GM21360 (cell line): ENCODE results near the gene KRTAP20-1.

Experiments used
- ATAC-seq: cut with Tn5 transposase; IDR thresholded peaks from one replicate; pipeline ENCODE4 v1.9.1; 2021; ENCODE audit warnings: mild to moderate bottlenecking, moderate library complexity; ENCODE audit not compliant: unreplicated experiment

Gene KRTAP20-1, protein sequence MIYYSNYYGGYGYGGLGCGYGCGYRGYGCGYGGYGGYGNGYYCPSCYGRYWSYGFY

DNA sequence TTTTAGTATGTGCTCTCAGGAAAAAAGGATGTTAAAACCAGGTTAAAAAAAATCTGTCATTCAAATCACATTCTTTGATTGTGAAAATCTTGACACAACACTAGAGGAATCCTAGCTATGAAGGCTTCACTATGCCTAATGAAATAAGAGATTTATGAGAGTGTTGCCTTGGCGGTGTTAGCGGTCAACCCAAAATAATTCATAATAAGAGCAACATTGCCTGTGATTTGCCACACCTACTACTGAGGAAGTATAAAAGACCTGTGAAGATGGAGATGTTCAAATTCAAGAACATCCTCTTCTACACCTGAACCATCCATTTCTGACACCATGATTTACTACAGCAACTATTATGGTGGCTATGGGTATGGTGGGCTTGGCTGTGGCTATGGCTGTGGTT is at the start of gene KRTAP20-1:
TSS of gene KRTAP20-1 (plus strand) at position 301 of the 400 bp plus-strand sequence. CDS start at position 331, 30 bp downstream.
- ATAC-seq = no peak

DNA sequence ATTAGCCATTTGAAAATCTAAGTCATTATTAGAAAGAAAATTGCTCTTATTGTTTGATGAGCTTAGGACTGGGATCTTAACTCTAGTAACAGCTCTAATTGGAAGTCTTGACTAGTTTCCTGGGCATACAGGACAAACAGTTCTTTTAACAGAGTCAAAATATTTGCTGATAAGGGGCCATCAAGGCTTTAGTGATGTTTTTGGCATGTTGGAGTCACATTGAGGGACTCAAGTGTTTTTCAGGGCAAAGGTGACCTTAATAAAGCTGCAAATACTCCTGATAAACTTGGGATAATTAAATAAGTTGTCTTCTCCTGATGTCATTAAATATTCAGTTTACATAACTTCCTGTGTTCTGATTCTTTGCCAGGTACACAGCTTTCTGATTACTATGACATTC is 48.6 kb upstream of the KRTAP20-1 start:
- no peak for ATAC-seq

DNA sequence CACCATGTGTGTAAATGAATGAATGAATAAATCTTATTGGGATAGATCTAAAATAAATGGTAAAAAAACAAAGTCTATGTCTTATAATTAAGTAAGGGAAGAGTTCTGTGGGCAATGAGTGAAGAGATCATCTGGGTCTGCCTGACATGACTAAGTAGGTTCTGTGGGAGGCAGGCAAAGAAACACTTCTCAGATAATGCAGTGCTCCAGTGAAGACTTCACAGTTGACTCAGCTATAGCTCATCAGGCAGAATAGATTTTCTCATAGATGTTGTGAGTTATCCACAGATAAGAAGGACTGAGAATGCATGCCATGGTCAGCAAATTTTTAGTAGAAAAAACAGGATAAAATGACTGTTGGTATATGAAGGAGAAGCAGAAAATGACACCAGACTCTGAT is 38.5 kb upstream of the KRTAP20-1 start:
- no peak for ATAC-seq

DNA sequence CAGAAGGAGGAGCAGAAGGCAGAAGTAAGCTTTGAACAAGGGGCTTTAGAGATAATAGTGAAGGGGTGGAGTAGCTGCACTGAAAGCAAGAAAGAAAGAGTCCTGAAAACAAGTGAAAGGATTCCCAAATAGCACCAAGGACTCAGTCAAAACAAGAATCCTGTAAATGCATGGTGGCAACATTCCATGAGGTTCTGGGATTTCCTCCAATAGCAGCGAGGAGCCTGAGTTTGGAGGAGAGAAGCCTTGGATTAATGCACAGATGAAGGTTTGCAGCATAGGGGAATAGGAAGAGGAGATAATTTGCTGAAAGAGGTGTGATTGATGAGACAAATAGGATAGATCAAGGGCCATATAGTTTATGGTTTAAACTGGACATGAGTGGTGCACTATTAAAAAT is 36.9 kb upstream of the KRTAP20-1 start:
- no peak for ATAC-seq

DNA sequence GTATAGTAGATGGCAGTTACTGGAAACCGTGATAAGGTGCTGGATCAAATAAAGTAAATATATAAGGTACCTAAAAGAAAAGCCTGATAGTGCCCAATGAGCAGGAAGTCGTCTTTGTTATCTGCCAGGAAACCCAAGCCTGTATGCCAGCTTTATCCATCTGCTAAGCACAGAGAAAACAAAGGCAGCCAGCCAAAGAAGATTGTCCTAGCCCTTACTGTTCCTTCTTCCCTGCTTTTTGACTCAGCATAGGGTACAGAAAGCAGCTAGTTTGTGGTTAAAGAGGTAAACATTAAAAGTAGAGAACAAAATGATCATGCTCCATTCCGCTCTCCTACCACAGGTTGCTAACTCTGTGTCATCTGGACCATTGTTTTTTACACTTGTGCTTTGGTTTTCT is 36.1 kb upstream of the KRTAP20-1 start:
- no peak for ATAC-seq

DNA sequence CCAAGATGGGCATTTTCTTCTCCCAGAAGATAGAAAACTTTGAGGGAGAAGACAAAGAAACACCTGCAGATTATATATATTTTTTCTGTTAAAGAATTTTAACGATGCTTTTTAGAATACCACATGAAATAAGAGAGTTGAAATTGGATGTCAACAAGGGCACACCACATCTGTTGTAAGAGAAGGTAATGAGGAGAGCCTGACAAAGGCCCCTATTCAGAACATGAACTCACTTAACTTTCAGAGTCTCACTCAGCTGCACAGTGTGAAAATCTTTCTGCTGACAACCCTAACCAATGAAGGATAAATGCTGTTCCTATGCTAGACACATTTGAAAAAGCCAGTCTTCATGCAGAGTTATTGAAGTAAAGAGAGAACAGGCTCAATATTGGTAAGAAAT is 33.4 kb upstream of the KRTAP20-1 start:
- ATAC-seq = no peak

DNA sequence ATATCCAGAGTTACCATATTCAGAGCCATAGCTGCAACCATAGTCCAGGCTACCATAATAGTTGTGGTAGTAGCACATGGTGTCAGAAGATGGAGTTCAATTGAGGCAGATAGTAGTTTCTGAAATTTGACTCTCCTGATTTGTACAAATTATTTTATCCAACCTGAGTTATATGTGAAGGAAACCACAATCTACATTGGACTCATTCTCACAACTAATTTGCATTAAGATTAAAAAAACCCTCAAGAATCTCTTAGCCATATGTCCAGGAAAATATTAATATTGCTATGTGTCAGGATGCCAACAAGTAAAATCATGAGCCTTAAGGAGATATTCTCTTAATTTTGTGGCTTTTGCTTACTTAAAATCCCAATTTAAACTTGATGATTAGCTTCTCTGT is 25.9 kb upstream of the KRTAP20-1 start, which contains the start of gene KRTAP22-2:
TSS of gene KRTAP22-2 (minus strand) at position 101 of the 400 bp plus-strand sequence.
- no peak for ATAC-seq

DNA sequence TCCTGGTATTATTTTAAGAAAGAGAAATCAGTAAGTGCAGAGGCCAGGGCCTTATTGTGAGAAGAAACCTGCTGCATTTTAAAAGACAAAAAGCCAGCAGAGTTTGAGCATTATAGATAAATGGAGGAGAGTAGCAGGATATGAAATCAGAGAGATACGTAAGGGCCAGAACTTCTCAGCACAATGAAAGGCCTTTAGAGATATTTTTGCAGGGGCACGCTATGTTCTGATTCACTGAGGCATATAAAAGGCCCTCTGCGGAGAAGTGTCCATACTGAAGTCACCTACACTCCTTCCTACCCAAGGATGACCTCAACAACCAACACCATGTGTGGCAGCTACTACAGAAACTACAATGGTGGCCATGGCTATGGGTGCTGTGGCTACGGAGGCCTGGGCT is 24.1 kb upstream of the KRTAP20-1 start, which contains the start of gene KRTAP6-3:
TSS of gene KRTAP6-3 (plus strand) at position 301 of the 400 bp plus-strand sequence. CDS start at position 307, 6 bp downstream.
- no peak for ATAC-seq

DNA sequence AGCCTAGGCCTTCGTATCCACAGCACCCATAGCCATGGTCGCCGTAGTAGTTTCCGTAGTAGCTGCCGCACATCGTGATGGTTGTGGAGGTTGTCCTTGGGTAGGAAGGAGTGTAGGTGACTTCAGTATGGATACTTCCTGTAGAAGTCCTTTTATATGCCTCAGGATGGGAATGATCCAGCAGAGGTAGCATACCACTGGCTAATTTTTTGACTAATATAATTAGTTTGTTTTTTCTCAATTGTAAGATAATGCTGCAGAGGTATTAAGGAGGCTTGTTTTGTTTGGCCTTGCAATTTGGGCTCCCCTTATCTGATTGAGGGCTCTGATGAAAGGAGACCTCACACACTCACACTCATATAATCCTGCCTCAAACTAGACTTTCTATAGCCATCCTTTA is 17.4 kb upstream of the KRTAP20-1 start, which contains the start of gene KRTAP6-2:
TSS of gene KRTAP6-2 (minus strand) at position 101 of the 400 bp plus-strand sequence. CDS start at position 73, 28 bp downstream.
- no peak for ATAC-seq

DNA sequence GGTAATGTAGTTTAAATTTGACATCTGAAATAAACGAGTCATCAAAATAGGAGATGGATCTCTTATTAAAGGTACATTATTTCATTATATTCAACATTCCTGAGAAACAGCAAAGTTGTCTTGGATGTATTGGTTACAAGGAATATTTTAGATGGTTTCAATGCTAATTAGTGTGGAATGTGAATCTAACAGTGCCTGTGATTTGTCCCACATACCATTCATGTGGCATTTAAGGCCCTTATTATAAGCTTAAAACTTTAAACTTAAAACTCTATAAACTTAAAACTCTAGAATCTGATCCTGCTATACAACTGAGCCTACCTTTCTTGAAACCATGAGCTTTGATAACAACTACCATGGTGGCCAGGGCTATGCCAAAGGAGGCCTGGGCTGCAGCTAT is 15.4 kb upstream of the KRTAP20-1 start, which contains the start of gene KRTAP22-1:
TSS of gene KRTAP22-1 (plus strand) at position 301 of the 400 bp plus-strand sequence.
- no peak for ATAC-seq

DNA sequence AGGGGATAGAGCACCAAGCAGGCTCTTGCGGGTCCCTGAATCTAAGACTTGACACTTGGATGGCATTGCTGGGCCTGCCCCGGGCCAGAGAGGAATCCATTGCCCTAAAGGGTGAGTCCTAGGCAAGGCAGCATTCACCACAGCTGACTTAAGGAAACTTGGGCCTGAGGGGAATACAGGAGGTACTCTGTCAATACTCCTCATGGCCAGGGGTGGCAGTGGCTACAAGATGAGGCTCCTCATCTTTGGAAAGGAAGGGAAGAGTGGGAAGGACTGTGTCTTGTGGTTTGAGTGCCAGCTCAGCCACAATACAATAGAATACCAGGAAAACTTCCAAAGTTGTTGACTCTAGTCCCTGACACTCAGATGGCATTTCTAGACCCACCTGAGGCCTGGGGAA is 10.3 kb upstream of the KRTAP20-1 start:
- ATAC-seq = no peak

DNA sequence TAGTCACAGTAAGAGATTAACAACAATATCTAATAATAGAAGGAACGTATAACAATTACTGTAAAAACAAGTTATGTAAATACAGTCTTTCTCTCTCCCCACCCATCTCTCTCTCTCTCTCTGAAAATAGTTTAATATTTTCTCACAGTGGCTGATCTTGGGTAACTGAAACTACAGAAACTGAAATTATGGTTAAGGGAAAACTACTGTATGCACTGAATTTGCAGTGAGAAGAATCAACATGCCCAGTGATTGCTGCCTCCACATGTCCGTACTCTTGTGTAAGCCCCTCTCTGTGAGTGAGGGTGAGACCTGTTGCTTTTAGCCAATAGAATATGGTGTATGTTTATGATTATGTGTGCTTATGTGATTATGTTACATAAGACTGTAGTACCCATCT is 4.1 kb upstream of the KRTAP20-1 start:
- ATAC-seq = no peak

DNA sequence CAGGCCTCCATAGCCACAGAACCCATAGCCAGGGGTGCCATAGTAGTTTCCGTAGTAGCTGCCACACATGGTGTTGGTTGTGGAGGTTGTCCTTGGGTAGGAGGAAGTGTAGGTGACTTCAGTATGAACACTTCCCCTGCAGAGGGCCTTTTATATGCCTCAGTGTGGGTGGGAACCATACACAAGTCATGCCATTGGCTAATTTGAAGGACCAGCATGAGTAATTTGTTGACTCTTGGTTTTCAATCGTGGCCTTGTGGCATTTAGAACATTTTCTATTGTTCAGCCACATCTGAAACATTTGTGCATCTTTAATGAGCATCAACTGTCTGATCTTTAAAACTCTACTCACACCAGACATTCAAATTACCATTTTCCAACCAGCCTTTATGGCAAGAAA is 2.4 kb upstream of the KRTAP20-1 start, which contains the start of gene KRTAP6-1:
TSS of gene KRTAP6-1 (minus strand) at position 95 of the 400 bp plus-strand sequence. CDS start at position 69, 26 bp downstream.
- no peak for ATAC-seq

DNA sequence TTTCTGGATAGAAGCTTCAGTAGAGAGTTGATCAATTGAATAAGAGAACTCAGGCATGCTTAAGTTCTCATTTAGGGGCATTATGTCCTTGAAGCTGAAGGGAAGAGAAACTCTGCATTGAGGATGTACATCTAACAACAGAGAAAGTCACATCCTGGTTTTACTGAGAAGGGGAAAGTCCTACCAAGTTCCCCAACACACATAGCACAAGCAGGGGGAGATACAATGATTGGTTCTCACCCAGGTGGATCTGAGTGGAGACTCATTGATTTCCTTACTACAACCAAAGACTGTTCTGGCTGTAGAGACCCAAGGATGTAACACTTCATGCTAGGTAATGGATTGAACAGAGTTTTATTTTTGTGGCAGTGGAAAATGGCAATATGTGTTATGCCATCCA is 1.0 kb upstream of the KRTAP20-1 start:
- ATAC-seq = no peak

DNA sequence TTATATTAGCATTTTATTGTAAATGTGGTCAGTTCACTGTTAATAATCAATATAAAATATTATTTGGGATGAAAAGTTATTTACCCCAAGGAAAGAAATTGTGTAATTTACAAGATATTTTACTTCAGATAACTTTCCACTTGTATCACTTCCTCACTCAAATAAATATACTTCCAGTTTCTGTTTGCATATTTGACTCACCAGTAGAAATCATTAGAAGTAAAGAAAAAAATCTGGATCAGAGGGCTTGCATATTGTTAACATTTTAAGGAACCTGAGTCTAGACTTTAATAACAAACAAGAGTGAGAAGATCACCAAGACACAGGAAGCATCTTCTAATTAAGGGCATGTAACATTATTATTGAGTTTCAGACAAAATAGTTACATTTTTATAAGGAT is 3.9 kb downstream of the KRTAP20-1 start:
- no peak for ATAC-seq

DNA sequence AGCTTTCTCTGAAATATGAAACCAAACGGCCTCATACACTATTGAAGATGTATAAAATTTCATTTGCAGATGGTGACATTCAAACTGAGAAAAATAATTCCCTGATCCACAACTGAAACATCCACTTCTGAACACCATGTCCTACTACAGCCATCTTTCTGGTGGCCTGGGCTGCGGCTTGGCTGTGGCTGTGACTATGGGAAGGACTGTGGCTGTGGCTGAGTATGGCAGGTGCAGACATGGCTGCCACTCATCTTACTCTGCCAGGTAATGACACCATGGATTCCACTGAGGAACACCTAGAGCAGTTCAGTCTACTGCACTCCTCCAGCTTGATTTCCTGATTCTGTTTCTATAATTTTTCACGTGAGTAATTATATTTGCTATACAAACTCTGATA is 4.3 kb downstream of the KRTAP20-1 start, which contains the start of gene KRTAP20-4:
TSS of gene KRTAP20-4 (plus strand) at position 106 of the 400 bp plus-strand sequence.
- no peak for ATAC-seq

DNA sequence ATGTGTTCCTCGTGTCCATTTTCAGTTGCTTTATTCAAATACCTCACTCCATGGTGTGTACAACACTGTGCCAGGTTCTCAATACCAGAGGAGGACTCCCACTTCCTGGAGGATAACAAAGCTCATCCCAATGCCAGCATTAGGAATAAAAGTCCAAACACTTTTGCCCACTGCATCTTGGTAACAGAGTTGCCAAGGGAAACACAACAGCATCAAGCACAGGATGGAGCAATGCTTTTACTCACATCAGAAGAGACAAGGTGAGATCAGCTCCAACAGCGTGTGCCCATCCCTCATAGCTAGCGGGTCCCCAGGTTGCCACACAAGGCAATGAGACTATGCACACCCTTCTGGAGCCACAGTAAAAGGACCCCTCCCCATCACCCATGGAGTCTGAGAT is 7.1 kb downstream of the KRTAP20-1 start:
- no peak for ATAC-seq

DNA sequence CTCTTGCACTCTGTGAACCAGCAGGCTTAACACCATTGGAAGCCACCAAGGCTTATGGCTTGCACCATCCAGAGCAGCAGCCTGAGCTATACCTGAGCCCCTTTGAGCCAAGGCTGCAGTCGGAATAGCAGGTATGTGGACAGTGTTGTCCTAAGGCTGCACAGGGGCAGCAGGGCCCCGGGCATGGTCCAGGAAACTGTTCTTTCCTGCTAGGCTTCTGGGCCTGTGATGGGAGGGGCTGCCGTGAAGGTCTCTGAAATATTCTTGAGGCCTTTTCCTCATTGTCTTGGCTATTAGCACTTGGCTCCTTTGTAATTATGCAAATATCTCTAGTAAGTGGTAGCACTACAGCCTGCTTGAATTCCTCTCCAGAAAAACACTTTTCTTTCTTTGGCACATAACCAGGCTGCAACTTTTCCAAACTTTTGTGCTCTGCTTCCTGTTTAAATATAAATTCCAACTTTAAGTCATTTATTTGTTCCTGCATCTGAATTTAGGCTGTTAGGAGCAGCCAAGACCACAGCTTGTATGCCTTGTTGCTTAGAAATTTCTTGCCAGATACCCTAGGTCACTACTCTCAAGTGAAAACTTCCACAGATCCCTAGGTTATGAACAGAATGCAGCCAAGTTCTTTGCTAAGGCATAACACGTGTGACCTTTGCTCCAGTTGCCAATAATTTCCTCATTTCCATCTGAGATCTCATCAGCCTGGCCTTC is 9.4 kb downstream of the KRTAP20-1 start:
- no peak for ATAC-seq

DNA sequence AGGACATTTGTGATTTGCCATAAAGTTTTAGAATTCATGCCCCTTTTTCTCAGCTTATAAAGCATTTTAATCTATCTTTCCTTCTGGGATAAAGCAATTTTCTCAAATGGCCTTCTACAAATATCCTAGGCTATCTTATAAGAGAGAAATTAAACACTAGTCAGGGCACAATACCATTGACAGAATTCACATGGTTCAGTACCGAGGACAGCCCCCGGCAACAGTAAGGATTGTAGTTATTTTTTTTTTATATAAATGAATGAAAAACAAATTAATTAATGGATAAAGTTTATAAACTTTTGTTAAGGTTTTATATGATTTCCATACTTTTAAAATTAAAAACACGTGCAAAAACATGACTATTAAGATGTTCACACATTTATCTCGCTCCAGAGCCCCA is 11.9 kb downstream of the KRTAP20-1 start:
- ATAC-seq = no peak

DNA sequence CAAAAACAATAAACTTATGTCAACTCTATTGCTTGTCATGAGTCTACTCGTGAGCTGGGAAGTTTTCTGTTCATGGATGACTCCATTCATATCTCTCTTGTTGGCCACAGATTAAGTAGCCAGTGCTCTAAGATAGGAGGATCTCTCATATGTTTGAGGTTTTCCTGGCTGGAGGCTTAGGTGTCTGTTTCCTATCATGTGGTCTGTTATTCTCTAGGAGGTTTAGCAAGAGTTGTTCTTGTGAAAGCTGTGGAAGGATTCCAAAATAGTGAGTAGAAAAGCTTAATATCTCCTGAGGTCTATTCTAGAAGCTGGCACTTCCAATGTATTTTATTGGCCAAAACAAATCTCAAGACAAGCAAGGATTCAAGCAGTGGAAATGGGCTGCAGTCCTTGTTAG is 13.0 kb downstream of the KRTAP20-1 start:
- no peak for ATAC-seq

DNA sequence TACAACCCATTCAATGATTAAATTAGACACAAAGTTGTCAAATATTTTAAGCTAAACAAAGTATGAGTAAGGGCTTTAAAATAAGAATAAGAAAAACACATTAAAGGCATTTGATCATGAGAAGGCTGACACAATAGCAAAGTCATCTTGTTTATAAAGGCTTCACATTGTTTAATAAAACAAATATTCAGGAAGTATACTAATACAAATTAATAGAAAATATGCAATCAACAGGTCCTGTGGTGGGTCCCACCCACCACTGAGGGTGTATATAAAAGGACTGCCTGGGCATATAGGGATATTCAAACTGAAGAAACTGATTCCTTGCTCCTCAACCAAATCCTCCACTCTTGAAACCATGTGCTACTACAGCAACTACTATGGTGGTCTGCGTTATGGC is 18.7 kb downstream of the KRTAP20-1 start, which contains the start of gene KRTAP20-2:
TSS of gene KRTAP20-2 (plus strand) at position 301 of the 400 bp plus-strand sequence. CDS start at position 359, 58 bp downstream.
- no peak for ATAC-seq

DNA sequence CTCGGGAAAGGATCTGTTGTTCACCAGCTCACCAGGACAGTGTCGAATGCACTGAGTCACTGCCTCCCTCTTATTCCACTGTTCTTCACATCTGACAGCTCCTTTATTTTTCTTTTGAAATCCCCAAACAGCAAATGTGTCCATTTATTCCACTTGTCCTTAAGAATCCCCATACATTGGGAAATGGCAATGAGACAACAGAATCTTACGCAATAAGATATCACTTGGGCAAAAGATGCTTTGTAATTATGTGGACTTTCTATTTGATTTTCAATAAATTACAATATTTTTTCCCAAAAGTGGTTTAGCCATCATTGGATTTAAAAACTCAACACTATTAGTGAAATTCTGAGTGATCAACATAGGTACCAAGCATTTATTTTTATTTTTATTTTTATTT is 22.5 kb downstream of the KRTAP20-1 start:
- ATAC-seq = no peak
